IMR-90 (cell line): ENCODE results near the gene LIMS2.

ENCODE experiments used
- CTCF ChIP-seq: conservative IDR thresholded peaks from 2 replicates; pipeline ENCODE4 v1.5.1; 2012; ENCODE audit warnings: mild to moderate bottlenecking, low read depth, low read length, improper control_type of control experiment
- FOS ChIP-seq: fragments of 150-350 bp; IDR thresholded peaks from 2 replicates; pipeline ENCODE4 v1.6.1; 2016; ENCODE audit warnings: low read depth, low read length
- POLR2A ChIP-seq: IDR thresholded peaks from 2 replicates; pipeline ENCODE4 v1.6.1; 2012; ENCODE audit warnings: mild to moderate bottlenecking, low read depth, low read length
- RFX5 ChIP-seq: IDR thresholded peaks from 2 replicates; pipeline ENCODE4 v1.8.0; 2012; ENCODE audit warnings: low read depth, mild to moderate bottlenecking, low read length, moderate library complexity
- USF2 ChIP-seq: fragments of 150-350 bp; IDR thresholded peaks from 2 replicates; pipeline ENCODE4 v1.6.1; 2017; ENCODE audit warnings: mild to moderate bottlenecking, antibody characterized with exemption, low read length, low read depth

- TF ChIP-seq CTCF (no peak), FOS (no peak), RFX5 (no peak), POLR2A (no peak), USF2 (no peak)
Measured at GRCh38 chr2:127633556-127634065, 41.7 kb downstream of the LIMS2 start.
